GM19351 (cell line): ENCODE results near the gene ACP6.

Experiments used
- ATAC-seq: cut with Tn5 transposase; IDR thresholded peaks from one replicate; pipeline ENCODE4 v1.9.1; 2021; ENCODE audit warnings: mild to moderate bottlenecking, moderate library complexity; ENCODE audit not compliant: unreplicated experiment

Gene ACP6

GRCh38 chr1:147652306-147652705, 18.0 kb downstream of the ACP6 start:
- ATAC-seq, result no peak

GRCh38 chr1:147651466-147651865, 18.9 kb downstream of the ACP6 start:
- no peak for ATAC-seq

- no peak for ATAC-seq
Observed at GRCh38 chr1:147648933-147649332, 21.4 kb downstream of the ACP6 start.

- ATAC-seq, result no peak
Observed at GRCh38 chr1:147647796-147648633, 22.3 kb downstream of the ACP6 start.

- ATAC-seq, result no peak
Observed at GRCh38 chr1:147643974-147644373, 26.4 kb downstream of the ACP6 start.

- ATAC-seq, result no peak
Observed at GRCh38 chr1:147641695-147642592, 28.4 kb downstream of the ACP6 start.

GRCh38 chr1:147641291-147641690, 29.0 kb downstream of the ACP6 start:
- no peak for ATAC-seq

GRCh38 chr1:147640553-147641165, 29.7 kb downstream of the ACP6 start:
- ATAC-seq, result peak; percentile 98

- ATAC-seq, result no peak
Observed at GRCh38 chr1:147636314-147636713, 34.0 kb downstream of the ACP6 start.

GRCh38 chr1:147635342-147635741, 35.0 kb downstream of the ACP6 start:
- no peak for ATAC-seq

- ATAC-seq, result no peak
Observed at GRCh38 chr1:147634645-147635044, 35.7 kb downstream of the ACP6 start.

GRCh38 chr1:147633759-147634158, 36.6 kb downstream of the ACP6 start:
- ATAC-seq, result no peak

GRCh38 chr1:147631839-147632238, 38.5 kb downstream of the ACP6 start:
- ATAC-seq, result no peak

- no peak for ATAC-seq
Observed at GRCh38 chr1:147630447-147630846, 39.9 kb downstream of the ACP6 start.

- no peak for ATAC-seq
Observed at GRCh38 chr1:147630022-147630421, 40.3 kb downstream of the ACP6 start.

GRCh38 chr1:147628441-147628840, 41.9 kb downstream of the ACP6 start:
- no peak for ATAC-seq

- ATAC-seq, result no peak
Observed at GRCh38 chr1:147627435-147628110, 42.8 kb downstream of the ACP6 start.

GRCh38 chr1:147626739-147627138, 43.6 kb downstream of the ACP6 start:
- no peak for ATAC-seq

- ATAC-seq, result no peak
Observed at GRCh38 chr1:147626291-147626690, 44.0 kb downstream of the ACP6 start.

GRCh38 chr1:147625362-147625995, 44.8 kb downstream of the ACP6 start:
- ATAC-seq, result no peak
